GM21390 (cell line): ENCODE measurements around the gene ALOX12B.
"Not testable (repeated sequence)": the region's sequence is repeated elsewhere in the genome, so short reads cannot be mapped to it uniquely, and the experiment has no call there.

Experiments
- ATAC-seq: cut with Tn5 transposase; IDR thresholded peaks from one replicate; pipeline ENCODE4 v1.9.1; 2021; ENCODE audit not compliant: unreplicated experiment

The ALOX12B gene

DNA sequence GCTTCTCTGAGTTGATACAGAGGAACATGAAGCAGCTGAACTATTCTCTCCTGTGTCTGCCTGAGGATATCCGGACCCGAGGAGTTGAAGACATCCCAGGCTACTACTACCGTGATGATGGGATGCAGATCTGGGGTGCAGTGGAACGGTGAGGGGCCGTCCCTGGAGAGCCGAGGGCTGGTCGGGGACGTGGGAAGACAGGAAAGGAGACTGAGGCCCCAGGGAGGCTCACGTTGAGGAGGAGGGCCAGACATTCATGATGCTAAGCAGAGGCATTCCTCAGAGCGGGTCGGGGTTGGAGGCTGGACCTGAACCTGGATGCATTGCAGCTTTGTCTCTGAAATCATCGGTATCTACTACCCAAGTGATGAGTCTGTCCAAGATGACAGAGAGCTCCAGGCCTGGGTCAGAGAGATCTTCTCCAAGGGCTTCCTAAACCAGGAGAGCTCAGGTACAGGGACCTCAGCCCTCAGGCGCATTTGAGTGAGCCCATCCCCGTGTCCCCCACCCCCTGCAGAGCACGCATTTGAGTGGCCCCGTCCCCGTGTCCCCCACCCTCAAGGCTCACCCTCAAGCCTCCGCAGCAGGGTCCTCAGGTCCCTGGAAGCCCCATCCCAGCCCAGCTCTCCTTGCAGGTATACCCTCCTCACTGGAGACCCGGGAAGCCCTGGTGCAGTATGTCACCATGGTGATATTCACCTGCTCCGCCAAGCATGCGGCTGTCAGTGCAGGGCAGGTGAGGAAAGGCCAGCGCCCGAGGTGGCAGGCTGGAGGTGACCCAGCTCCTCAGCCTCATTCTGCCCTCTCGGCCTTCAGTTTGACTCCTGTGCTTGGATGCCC lies 40.4 kb downstream of the ALOX12B start:
- no peak for ATAC-seq

DNA sequence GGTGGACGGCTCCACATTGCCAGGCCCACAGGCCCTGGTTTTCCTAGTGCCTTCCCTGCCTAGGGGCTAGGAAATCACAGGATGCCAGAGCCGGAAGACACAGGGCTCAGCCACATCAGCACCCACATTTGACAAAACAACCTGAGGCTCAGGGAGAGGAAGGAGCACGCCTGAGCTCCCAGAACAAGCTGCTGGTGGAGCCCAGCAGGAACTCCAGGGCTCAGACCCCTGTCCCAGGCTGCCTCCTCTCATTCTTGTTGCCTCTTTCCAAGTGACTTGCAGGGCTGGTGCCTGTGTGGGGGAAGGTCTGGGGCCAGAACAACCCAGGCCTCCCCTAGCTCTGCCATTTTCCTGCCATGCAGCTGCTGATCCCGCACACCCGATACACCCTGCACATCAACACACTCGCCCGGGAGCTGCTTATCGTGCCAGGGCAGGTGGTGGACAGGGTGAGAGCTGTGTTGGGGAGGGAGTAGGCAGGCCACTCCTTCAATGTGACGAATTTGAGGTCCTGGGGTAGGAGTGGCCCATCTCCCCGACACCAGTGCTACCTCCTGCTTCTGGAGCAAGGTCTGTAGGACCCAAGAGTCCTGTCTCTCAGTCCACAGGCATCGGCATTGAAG lies 41.1 kb downstream of the ALOX12B start:
- ATAC-seq, result no peak

DNA sequence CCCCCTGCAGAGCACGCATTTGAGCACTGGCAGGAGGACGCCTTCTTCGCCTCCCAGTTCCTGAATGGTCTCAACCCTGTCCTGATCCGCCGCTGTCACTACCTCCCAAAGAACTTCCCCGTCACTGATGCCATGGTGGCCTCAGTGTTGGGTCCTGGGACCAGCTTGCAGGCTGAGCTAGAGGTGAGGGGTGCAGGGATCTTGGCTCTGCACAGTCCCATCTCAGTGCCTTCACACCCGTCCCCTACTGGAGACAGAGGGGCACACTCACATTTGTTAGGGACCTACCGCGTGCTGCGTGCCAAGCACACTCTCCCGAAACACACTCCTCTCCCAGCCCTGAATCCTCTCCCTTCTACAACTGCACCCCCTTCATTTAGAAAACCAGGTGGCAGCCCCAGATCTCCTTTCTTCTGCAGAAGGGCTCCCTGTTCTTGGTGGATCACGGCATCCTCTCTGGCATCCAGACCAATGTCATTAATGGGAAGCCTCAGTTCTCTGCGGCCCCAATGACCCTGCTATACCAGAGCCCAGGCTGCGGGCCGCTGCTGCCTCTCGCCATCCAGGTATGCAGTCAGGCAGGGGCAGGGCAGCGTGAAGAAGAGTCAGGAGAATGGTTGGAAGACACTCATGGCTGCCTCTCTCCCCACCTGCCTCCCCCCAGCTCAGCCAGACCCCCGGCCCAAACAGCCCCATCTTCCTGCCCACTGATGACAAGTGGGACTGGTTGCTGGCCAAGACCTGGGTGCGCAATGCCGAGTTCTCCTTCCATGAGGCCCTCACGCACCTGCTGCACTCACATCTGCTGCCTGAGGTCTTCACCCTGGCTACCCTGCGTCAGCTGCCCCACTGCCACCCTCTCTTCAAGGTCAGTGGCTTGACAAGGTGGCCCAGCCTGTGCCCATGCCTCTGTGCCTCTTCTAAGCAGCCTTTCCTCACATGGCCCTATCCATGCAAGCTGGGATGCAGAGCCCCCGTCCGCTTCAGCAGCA lies 42.4 kb downstream of the ALOX12B start:
- no peak for ATAC-seq

DNA sequence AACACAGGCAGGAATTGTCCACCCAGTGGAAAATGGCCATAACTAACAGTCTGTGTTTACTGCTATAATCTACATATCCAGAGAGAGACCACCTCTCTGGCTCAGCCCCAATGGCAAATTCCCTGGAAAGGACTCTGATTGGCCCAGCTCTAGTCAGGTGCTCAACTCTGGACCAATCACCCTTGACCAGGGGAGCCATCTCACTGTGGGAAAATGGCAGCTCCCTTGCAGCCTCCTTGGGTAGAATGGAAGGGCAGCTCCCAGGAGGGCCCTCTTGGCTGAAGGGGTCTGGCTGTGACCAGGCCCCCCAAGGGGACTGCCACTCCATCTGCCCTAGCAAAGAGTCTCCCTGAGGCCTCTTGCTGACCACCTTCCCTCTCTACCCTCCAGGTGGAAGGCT lies 45.5 kb downstream of the ALOX12B start:
- ATAC-seq, result no peak

DNA sequence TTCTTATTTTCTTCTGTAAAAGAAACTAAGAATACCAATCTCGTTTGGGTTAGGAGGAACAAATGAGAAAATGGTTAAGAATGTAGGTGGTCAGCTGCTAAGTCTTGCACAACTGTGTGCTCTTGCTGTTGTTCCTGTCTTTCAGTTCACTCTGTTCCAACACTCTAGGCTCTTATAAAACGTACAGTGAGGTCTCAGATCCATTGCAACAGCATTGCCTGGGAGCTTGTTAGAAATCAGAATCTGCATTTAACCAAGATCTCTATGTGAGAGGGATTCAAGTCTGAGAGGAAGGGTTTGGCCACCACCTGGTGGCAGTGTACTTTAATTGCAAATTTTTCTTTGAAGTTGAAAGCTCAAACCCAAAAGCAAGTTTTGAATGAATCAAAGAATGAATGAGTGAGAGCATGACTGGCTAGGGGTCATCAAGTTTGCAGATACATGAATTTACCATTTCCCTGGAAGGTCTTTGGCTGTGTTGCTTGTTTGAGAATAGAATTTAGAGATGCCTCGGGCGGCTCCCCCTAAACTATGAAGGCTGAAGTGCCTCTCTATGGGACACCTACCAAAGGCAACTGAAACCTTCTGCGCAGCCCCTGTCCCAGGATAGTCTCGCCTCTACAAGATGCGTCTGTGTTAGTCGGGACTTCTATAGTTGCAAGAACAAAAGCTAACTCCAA lies 46.1 kb downstream of the ALOX12B start:
- no peak for ATAC-seq

DNA sequence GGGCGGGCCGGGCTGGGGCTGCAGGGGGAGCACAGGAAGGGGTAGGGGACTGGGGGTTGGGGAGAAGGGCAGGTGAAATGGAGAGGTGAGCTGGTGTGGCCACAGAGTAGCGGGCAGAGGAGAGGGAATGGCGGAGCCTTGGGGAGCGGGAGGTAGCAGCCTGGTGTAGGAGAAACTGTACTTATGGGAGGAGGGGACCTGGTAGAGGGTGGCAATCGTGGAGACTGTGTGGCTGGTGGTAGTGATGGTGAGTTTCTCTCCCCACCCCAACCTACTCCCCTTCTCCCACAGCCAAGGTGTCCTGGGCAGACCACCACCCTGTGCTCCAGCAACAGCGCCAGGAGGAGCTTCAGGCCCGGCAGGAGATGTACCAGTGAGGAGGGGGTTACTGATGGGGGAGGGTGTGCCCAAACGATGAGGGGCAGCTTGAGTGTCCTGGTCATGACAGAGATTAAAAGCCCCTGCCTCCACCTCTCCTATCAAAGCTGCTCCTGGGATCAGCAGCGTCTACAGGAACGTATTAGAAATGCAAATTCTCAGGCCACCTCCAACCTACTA lies 47.8 kb downstream of the ALOX12B start:
- ATAC-seq, result no peak

DNA sequence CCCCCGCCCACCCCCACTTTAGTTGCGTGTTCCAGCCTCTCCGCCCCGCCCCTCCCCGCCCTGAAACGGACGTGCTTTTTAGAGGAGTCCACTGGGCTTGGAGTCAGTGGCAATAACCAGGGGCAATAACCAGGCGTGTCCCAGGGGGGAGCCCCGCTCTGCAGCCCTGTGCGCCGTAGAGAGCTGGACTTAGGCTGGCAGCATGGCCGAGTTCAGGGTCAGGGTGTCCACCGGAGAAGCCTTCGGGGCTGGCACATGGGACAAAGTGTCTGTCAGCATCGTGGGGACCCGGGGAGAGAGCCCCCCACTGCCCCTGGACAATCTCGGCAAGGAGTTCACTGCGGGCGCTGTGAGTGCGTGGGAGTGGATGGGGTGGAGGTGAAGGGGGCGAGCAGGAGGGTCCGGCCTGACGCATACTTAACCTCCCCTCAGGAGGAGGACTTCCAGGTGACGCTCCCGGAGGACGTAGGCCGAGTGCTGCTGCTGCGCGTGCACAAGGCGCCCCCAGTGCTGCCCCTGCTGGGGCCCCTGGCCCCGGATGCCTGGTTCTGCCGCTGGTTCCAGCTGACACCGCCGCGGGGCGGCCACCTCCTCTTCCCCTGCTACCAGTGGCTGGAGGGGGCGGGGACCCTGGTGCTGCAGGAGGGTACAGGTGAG lies 48.4 kb downstream of the ALOX12B start, which contains the start of gene ALOX15B:
Gene ALOX15B (plus strand): TSS at position 106 of the 657 bp plus-strand sequence. CDS start 97 bp downstream, at position 203.
- ATAC-seq, result no peak

DNA sequence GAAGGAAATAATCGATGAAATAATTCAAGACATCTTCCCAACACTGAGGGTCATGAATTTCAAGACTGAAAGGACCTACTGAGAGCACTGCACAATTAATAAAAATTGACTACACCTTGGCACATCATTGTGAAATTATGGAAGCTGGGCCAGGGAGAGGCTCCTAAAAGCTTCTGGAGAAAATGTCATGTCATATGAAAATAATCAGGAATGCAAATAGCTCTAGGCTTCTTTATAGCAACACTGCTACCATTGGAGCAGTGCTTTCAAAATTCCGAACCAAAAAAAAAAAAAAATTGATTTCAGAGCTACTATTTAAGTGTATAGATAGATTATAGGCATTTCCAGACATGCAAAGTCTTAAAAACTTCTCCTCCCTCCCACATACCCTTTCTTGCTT lies 55.1 kb downstream of the ALOX12B start:
- no peak for ATAC-seq

DNA sequence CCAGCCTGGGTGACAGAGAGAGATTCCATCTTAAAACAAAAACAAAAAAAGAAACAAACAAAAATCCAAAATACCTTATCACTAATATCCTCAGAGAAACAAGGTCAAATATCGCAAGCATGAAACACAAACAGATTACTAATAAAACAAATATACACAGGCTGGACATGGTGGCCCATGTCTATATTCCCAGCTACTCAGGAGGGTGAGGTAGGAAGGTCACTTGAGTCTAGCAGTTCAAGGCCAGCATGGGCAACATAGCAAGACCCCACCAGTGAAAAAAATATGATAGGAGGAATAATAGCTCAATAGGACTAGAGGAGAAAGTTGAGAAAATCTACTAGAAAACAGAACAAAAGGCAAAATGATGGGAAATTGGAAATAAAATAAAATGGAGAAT lies 55.6 kb downstream of the ALOX12B start:
- no peak for ATAC-seq

DNA sequence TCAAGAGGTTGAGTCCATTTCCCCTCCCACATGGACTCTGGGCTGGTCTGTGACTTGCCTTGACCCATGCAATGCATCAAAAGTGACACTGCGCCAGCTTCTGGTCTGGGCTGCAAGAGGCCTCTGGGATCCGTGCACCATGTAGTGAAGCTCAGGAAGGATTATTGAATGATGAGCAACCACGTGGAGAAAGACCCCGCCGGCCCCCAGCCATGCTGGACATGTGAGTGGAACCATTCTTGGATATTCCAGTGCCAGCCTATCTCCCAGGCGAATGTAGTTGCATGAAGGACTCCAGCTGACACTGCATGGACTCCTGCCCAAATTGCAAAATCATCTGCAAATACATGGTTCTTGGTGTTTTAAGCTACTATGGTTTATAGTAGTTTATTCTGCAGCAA lies 56.3 kb downstream of the ALOX12B start:
- ATAC-seq, result no peak

DNA sequence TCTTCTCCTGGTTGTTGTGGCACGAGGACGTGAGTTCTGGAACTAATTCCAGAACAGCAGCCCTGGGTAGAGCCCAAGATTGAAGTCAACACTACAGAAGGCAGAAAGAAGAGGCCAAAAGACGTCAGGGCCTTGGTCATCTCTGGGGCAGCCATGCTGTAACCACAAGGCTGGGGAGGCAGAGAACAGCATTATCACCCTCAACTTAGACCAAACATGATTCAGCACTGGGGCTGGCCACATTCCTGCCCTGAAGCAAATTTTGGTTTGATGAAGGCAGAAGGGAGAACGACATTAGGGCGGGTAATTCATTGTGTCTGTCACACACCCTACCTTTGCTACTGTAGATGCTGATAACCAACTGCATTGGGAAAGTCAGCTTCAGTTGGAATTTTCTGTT lies 58.4 kb downstream of the ALOX12B start:
- ATAC-seq, result no peak

DNA sequence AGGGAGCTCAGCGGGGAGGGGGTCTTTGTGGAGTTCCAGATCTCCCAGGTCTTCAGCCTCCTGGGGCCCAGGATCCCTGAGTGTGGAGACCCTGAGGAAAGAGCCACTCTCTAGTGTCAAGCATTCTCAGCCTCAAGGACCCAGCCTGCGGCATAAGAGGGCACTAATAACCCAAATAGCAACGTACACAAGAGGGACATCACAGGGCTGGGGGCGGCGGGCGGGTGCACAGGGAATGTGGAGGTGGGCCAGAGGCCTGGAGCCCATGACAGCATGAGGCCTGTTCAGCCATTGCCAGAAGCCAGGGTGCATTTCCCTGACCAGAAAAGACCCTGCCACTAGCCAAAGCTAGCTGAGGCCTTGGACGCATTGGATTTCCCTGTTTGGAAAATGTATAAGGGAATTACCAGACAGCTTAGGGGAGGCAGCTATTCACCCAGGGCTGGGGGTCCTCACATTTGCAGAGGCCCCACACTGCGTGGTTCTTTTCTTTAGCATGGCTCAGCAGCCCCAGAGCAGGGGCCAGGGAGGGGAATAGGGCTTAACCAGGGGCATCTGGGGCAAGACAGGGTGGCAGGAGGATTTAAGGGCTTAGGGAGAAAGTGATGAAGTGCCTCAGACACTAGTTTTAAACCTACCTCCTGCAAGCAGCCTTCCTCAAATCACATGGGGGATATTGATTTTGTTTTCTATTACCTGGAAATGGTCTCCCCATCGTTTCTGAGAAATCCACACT lies 62.2 kb downstream of the ALOX12B start:
- no peak for ATAC-seq

DNA sequence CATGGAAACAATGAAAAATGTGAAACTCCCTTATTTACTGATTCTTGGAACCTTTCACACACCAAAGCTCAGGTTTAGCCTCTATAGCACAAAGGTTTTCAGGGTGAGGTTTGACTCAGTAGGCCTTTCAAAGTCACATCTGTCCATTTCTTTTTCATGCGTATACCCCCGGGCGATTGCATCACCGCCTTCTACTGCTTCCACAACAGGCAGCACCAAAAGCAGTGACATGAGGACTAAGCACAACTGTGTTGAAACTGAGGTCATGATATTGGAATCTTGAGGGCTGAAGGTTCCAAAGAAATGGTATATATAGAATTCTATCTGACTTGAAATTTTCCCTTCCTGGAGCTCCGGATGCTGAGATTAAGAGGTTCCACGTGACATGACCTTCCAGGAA lies 63.4 kb downstream of the ALOX12B start:
- ATAC-seq, result not testable (repeated sequence)
